Measurements from ENCODE around the gene PDLIM7. TPM values are rescaled to one million over a fixed set of nuclear protein-coding genes. Genes with fewer than 3 reads are reported as not detected.

The PDLIM7 gene
- total and polyA plus RNA-seq, 2 of the 8 experiments (the other 6 are each of a cell fraction or from before 2014, with no cell fraction given), result 67.3 to 94.2 TPM

GRCh38 chr5:177444106-177445051, 53.0 kb downstream of the PDLIM7 start:
- H2BK15ac ChIP-seq (ENCODE audit: low read length), result no peak overlapping the region
- peaks cover 2 to 4% (median 3%) of the 10 kb centered on the region in 4 experiments; a peak in 2 of 8 replicates for H3K36me3 ChIP-seq (ENCODE audit: control insufficient read depth in 2 of 4, insufficient read depth in 4 of 4, low read length in 3 of 4)
- no peak overlapping the region; a peak in 1 of 4 replicates for H3K4me2 ChIP-seq (ENCODE audit: insufficient read depth in 1 of 2, low read depth in 2 of 2, low read length in 2 of 2)
- WGBS, 2 experiments (ENCODE audit: extremely low coverage in 1 of 2, insufficient coverage in 1 of 2, insufficient read length in 1 of 2, insufficient replicate concordance in 2 of 2, low coverage in 1 of 2, low lambda C conversion rate in 2 of 2, missing lambda C conversion rate in 1 of 2), result 92% methylated on average over 7 of the region's 7 CpGs; no CpG with 5 or more reads in 1 of the 2 experiments
- H3K9ac ChIP-seq (replicated peaks in 1 of 4; ENCODE audit: extremely low read depth in 1 of 4, low read depth in 3 of 4, low read length in 3 of 4), result no peak overlapping the region; a peak in 1 of 7 replicates
- peak overlapping the region; percentile 43; the same call in 1 of the 2 replicates for H4K8ac ChIP-seq (ENCODE audit: extremely low read depth, insufficient read depth, low read length)
- H4K20me1 ChIP-seq (replicated peaks in 1 of 2; ENCODE audit: control insufficient read depth in 1 of 2, insufficient read depth in 2 of 2, low read length in 2 of 2), result peaks cover 0 to 10% of the 10 kb centered on the region in 2 experiments
- no peak overlapping the region for H3K4ac ChIP-seq (replicated peaks; ENCODE audit: insufficient read length, low read depth, low read length)
- no peak overlapping the region; the same call in 1 of the 2 replicates for H2BK20ac ChIP-seq (ENCODE audit: low read length)
- H4K5ac ChIP-seq (ENCODE audit: insufficient read length, low read depth, low read length), result no peak overlapping the region
- H2BK120ac ChIP-seq (replicated peaks; ENCODE audit: low read depth, low read length), result no peak overlapping the region
- H2BK12ac ChIP-seq (ENCODE audit: low read depth, low read length), result no peak overlapping the region
- POLR2A ChIA-PET (ENCODE audit: partially characterized antibody), result interaction anchor here (0.6 to 67.5 kb wide), 17 partner anchors 8 to 674 kb away, joined by 3 to 3349 read pairs (median 5); partner anchors contain the start of genes DBN1, DOK3, GRK6 and PDLIM7
- FAIRE-seq, result no peak
- H3K4me3 ChIP-seq (ENCODE audit: extremely low read depth in 1 of 4, insufficient read depth in 2 of 4, low read depth in 3 of 4, low read length in 4 of 4), result no peak overlapping the region
- CTCF ChIA-PET (ENCODE audit: partially characterized antibody), result interaction anchor here (0.5 to 23.6 kb wide), 14 partner anchors 9 to 136 kb away, joined by 3 to 430 read pairs (median 7); partner anchors contain the start of genes F12, GRK6, PFN3 and SLC34A1
- H3K14ac ChIP-seq (ENCODE audit: insufficient read length), result no peak overlapping the region
- no peak for DNase-seq (ENCODE audit: low read depth in 1 of 2, low spot score in 2 of 2)
- peaks cover 0 to 11% (median 3%) of the 10 kb centered on the region in 4 experiments; a peak in 5 of 7 replicates for H3K27me3 ChIP-seq (replicated peaks in 1 of 4; ENCODE audit: control insufficient read depth in 3 of 4, extremely low read depth in 1 of 4, insufficient read depth in 3 of 4, low read length in 3 of 4)
- no peak overlapping the region for H4K91ac ChIP-seq (replicated peaks; ENCODE audit: insufficient read length, low read length)
- H3K79me1 ChIP-seq (ENCODE audit: low read depth, low read length), result no peaks in the 10 kb centered on the region; the same call in 1 of the 2 replicates
- peaks cover 0 to 32% (median 17%) of the 10 kb centered on the region in 4 experiments; a peak in 6 of 7 replicates for H3K4me1 ChIP-seq (replicated peaks in 1 of 4; ENCODE audit: control insufficient read depth in 3 of 4, insufficient read depth in 4 of 4, low read length in 3 of 4)
- peaks cover 9% of the 10 kb centered on the region for H3K23me2 ChIP-seq (ENCODE audit: low read depth, low read length)
- TF ChIP-seq NANOG (IDR thresholded peaks at IDR 0.05; ENCODE audit: insufficient read depth, low read depth, low read length, poor library complexity, severe bottlenecking), result no peak
- TF ChIP-seq POLR2AphosphoS5 (IDR thresholded peaks at IDR 0.05; ENCODE audit: low read depth, low read length), result peak; percentile 7; the same call in 1 of the 2 replicates
- H3K18ac ChIP-seq (ENCODE audit: extremely low read depth, low read length), result no peak overlapping the region
- no peak overlapping the region for H3K27ac ChIP-seq (ENCODE audit: low read depth, low read length)
- H2BK5ac ChIP-seq (ENCODE audit: low read depth, low read length), result no peak overlapping the region
- H3K23ac ChIP-seq (ENCODE audit: insufficient read length), result no peak overlapping the region
- H3K79me2 ChIP-seq (ENCODE audit: control insufficient read depth in 1 of 2, insufficient read depth in 2 of 2, low read length in 2 of 2), result no peaks in the 10 kb centered on the region
- H2AFZ ChIP-seq (ENCODE audit: low read length), result no peak overlapping the region
- no peak overlapping the region for H3K56ac ChIP-seq (replicated peaks; ENCODE audit: insufficient read length, low read depth, low read length)
- no peaks in the 10 kb centered on the region for H3K9me3 ChIP-seq (ENCODE audit: insufficient read depth in 2 of 2, low read depth in 1 of 2, low read length in 1 of 2)
- no peak overlapping the region for H2AK5ac ChIP-seq (ENCODE audit: low read depth, low read length)

All from H1 (cell line).